GM12874 (cell line): ENCODE data around the gene SLC49A3.

Experiments
- TF ChIP-seq, protein P1 (sequence below): IDR thresholded peaks from 2 replicates; pipeline ENCODE4 v1.5.1; 2011; ENCODE audit warnings: low read depth, mild to moderate bottlenecking, control low read depth, low read length, moderate library complexity; ENCODE audit not compliant: insufficient read depth

The SLC49A3 gene

DNA sequence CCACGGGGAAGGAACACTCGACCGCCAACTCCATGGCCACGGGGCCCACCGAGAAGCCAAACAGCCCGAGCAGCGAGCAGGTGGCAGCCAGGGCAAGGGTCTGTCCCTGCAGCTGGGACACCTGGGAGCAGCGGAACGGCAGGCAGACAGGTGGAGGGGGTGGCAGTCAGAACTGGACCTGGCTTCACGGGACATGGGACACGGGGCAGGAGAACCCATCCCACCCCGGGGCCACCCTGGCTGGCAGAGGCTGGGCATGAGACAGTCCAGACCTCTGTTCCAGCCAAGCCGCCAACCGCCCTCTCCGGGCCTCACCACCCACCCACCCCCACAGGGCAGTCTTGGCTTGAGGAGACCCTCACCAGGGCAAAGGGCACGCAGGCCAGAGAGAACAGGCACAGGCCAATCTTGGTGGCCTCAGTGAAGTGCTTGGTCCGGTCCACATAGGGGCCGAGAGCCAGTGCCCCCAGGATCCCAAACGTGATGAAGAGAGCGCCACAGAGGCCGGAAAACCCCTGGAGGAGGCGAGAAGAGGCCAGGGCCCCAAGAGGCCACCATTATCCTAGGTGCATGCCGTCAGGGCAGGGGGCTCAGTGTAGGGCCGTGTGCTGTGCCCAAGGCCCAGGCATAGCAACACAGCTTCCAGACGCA, 5.6 kb downstream of the SLC49A3 start:
- TF ChIP-seq, protein P1, sequence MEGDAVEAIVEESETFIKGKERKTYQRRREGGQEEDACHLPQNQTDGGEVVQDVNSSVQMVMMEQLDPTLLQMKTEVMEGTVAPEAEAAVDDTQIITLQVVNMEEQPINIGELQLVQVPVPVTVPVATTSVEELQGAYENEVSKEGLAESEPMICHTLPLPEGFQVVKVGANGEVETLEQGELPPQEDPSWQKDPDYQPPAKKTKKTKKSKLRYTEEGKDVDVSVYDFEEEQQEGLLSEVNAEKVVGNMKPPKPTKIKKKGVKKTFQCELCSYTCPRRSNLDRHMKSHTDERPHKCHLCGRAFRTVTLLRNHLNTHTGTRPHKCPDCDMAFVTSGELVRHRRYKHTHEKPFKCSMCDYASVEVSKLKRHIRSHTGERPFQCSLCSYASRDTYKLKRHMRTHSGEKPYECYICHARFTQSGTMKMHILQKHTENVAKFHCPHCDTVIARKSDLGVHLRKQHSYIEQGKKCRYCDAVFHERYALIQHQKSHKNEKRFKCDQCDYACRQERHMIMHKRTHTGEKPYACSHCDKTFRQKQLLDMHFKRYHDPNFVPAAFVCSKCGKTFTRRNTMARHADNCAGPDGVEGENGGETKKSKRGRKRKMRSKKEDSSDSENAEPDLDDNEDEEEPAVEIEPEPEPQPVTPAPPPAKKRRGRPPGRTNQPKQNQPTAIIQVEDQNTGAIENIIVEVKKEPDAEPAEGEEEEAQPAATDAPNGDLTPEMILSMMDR, result no peak

DNA sequence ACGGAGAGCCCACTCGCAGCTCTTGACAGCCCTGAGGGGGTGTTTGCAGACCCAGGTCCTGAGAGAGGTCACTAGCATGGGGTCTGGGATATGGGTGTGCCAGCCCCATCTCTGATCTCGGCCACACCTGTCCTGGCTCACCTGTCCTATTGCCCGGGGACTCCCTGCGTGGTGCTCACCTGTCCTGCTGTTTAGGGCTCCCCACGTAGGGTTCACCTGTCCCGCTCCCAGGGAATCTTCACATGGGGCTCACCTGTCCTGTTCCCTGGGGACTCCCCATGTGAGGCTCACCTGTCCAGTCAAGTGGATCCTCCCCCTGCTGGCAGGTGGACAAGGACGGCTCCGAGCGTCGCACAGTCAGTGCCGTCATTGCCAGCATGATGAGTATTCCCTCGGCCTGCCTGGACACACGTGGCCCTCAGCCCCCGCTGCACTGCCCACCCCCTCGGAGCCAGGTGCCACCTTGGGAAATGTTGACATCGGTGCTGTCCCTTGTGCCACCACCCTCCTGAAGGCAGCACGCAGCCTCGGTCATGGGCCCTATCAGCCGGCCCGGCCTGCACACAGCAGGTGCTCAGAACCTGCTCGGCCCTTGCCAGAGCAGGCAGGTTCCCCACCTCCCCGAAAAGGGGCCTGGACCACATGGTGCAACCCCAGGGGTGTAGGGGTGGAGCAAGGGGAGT, 6.3 kb downstream of the SLC49A3 start:
- TF ChIP-seq, protein P1, result no peak

DNA sequence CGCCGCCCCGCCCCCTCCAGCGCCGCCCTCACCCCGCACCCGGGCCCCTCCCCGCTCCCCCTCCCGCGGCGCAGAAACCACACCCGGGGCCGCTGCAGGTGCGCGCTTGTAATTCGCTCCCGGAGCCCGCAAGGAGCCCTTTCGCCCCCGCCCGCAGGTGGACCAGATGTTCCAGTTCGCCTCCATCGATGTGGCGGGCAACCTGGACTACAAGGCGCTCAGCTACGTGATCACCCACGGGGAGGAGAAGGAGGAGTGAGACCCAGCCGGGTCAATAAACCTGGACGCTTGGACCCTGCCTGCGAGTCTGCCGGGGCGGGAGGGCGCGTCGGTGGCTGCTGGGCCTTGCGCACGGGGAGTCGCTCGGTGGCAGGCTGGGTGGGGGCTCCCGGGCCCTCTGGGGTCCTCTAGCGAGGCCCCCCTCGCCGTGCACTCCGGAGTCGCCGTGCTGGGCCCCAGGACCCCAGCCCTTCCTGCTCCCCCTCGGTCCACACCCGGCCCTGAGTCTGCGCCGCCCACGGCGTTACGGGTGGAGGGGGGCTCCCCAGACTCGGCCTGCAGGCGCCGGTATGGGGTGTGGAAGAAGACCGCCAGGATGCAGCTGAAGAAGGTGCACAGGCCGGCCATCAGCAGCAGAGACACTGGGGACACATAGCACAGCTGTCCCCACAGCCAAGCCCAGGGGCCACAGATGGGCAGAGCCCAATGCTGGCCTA, 7.1 kb downstream of the SLC49A3 start:
- TF ChIP-seq, protein P1, result no peak

DNA sequence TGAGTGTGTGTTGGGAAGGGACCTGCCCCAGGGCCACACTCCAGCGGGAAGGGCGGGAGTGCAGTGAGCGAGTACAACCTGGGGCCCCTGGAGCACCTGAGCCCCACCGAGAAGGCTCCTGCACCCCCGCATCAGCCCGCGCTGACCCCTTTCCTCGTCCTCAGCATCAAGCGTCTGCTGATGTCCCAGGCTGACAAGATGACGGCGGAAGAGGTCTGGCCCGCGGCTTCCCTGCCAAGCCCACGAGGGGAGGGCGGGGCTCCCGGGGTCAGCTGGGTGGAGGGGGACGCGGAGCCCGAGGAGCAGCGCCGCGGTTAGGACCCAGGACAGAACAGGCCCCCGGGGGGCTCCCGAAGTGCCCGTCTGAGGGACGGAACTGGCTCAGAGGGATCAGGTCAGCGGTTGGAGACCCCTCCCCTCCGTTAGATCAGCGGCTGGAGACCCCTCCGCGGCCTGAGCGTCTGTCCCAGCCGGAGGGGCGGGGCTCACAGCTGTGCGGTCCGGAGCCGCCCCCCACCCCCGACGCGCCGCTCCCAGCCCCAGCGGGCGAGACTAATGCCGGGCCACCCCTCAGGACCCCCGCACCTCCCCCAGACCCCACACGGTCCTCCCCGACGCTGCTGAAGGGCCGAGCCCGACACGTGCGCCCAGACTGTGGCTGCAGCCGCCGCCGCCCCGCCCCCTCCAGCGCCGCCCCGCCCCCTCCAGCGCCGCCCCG, 7.9 kb downstream of the SLC49A3 start:
- TF ChIP-seq, protein P1, result no peak

DNA sequence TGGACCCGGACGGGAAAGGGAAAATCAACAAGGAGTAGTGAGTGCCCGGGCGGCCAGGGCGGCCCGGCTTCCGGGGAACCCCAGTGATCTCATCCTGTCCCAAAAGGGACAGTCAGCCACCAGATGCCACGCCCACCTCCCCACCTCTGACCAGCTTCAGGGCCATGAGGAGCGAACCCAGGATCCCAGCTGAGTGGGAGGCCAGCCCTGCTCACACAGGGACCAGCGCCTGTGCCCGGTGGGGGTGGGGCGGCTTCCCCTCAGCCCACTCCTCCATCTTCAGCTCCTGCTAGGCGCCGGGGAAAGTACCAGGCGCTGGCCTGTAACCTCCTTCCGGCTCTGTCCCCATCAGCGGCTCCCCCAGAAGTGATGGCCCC, 8.4 kb downstream of the SLC49A3 start:
- TF ChIP-seq, protein P1, result no peak

DNA sequence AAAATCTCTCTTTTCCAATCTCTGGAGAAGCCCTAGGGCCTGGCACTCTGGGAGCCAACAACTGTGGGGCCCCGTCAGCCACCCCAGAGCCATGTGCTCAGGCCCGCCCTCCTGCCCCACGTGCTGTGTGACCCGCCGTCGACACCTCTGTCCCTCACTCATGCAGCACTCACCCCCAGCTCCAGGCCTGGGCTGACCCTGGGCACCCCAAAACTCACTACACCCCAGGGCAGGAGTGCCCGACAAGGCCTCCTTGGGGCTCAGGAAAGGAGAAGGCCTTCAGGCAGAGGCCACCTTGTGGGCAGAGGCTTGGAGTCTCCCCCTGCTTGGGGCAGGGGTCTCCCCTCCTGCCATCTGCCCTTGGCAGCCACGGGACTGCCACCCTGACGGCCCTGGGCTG, 8.9 kb downstream of the SLC49A3 start:
- TF ChIP-seq, protein P1, result no peak

DNA sequence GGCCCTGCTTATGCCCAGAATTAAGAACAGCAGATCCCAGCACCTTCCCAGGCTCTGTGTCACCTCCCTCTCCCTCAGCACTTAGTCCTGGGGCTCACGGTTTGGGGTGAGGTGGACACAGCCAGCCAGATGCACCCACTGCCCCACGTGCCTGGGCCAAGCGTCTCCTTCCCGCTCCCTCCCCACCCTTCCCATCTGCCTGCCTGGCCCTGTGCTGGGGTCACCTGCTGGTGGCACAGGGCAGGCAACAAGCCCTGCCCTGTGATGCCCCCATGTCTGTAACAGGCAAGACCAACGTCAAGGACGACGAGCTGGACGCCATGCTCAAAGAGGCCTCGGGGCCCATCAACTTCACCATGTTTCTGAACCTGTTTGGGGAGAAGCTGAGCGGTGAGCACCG, 9.3 kb downstream of the SLC49A3 start:
- TF ChIP-seq, protein P1, result no peak
